ENCODE data around the gene OR8B12. TPM values are rescaled to one million over a fixed set of nuclear protein-coding genes. Genes with fewer than 3 reads are reported as not detected.

The OR8B12 gene
- total and polyA plus RNA-seq, 2 experiments from 2014 or later: not detected

GRCh38 chr11:124514131-124514530 lies 29.3 kb downstream of the OR8B12 start:
- Histone ChIP-seq H3F3A (ENCODE audit: insufficient read depth) (no peaks in the 10 kb centered on the region), H3K9me2 (ENCODE audit: insufficient read depth) (no peaks in the 10 kb centered on the region), H2AFZ (no peak overlapping the region), H3K4me2 (ENCODE audit: unreplicated experiment) (no peak overlapping the region), H3K36me3 (ENCODE audit: low read depth) (no peaks in the 10 kb centered on the region), H4K20me1 (ENCODE audit: insufficient read depth) (no peaks in the 10 kb centered on the region), H3K27ac (no peak overlapping the region), H3K4me3 (no peak overlapping the region), H3K9me3 (ENCODE audit: low read depth) (no peaks in the 10 kb centered on the region), H3K27me3 (replicated peaks; ENCODE audit: insufficient read depth) (peaks cover 6% of the 10 kb centered on the region; the same call in 1 of the 2 replicates), H3K79me2 (ENCODE audit: insufficient read depth) (no peaks in the 10 kb centered on the region), H3K4me1 (ENCODE audit: insufficient read depth) (no peaks in the 10 kb centered on the region), H3K9ac (no peak overlapping the region)
- in situ Hi-C loops (cut with MboI): no loop called here
- 60 to 61% methylated on average over 3 of the region's 3 CpGs for WGBS, 2 experiments (ENCODE audit: low coverage in 1 of 2, low lambda C conversion rate in 2 of 2, missing lambda C conversion rate in 2 of 2)
- TF ChIP-seq EZH2phosphoT487 (IDR thresholded peaks at IDR 0.05; ENCODE audit: insufficient read depth, low read depth) (no peak), EZH2 (IDR thresholded peaks at IDR 0.05; ENCODE audit: insufficient read depth, poor library complexity, severe bottlenecking) (no peak)
- no peak for DNase-seq

GRCh38 chr11:124511745-124512144 lies 31.7 kb downstream of the OR8B12 start:
- Histone ChIP-seq H3F3A (ENCODE audit: insufficient read depth) (no peaks in the 10 kb centered on the region), H3K9ac (no peak overlapping the region), H3K4me2 (ENCODE audit: unreplicated experiment) (no peak overlapping the region), H3K9me2 (ENCODE audit: insufficient read depth) (no peaks in the 10 kb centered on the region), H3K4me3 (no peak overlapping the region), H2AFZ (no peak overlapping the region), H3K27ac (no peak overlapping the region), H3K9me3 (ENCODE audit: low read depth) (no peaks in the 10 kb centered on the region), H3K4me1 (ENCODE audit: insufficient read depth) (no peaks in the 10 kb centered on the region), H3K79me2 (ENCODE audit: insufficient read depth) (no peaks in the 10 kb centered on the region), H3K27me3 (replicated peaks; ENCODE audit: insufficient read depth) (no peaks in the 10 kb centered on the region), H3K36me3 (ENCODE audit: low read depth) (no peaks in the 10 kb centered on the region), H4K20me1 (ENCODE audit: insufficient read depth) (no peaks in the 10 kb centered on the region)
- TF ChIP-seq EZH2phosphoT487 (IDR thresholded peaks at IDR 0.05; ENCODE audit: insufficient read depth, low read depth) (no peak), EZH2 (IDR thresholded peaks at IDR 0.05; ENCODE audit: insufficient read depth, poor library complexity, severe bottlenecking) (no peak)
- in situ Hi-C loops (cut with MboI): no loop called here
- no peak for DNase-seq

- H3K4me3 ChIP-seq: no peak overlapping the region
- H2AFZ ChIP-seq: no peak overlapping the region
- in situ Hi-C loops (cut with MboI): no loop called here
- DNase-seq: no peak
- no peaks in the 10 kb centered on the region for H3K36me3 ChIP-seq (ENCODE audit: low read depth)
- no peaks in the 10 kb centered on the region for H3K9me3 ChIP-seq (ENCODE audit: low read depth)
- TF ChIP-seq EZH2phosphoT487 (IDR thresholded peaks at IDR 0.05; ENCODE audit: insufficient read depth, low read depth): no peak
- TF ChIP-seq EZH2 (IDR thresholded peaks at IDR 0.05; ENCODE audit: insufficient read depth, poor library complexity, severe bottlenecking): no peak
- H3K4me2 ChIP-seq (ENCODE audit: unreplicated experiment): no peak overlapping the region
- H3K79me2 ChIP-seq (ENCODE audit: insufficient read depth): no peaks in the 10 kb centered on the region
- no peaks in the 10 kb centered on the region for H3K9me2 ChIP-seq (ENCODE audit: insufficient read depth)
- WGBS, 2 experiments (ENCODE audit: low coverage in 1 of 2, low lambda C conversion rate in 2 of 2, missing lambda C conversion rate in 2 of 2): 31 to 36% methylated on average over 4 of the region's 4 CpGs
- H3K9ac ChIP-seq: no peak overlapping the region
- H3K4me1 ChIP-seq (ENCODE audit: insufficient read depth): no peaks in the 10 kb centered on the region
- no peaks in the 10 kb centered on the region for H3K27me3 ChIP-seq (replicated peaks; ENCODE audit: insufficient read depth)
- H3F3A ChIP-seq (ENCODE audit: insufficient read depth): no peaks in the 10 kb centered on the region
- no peak overlapping the region for H3K27ac ChIP-seq
- no peaks in the 10 kb centered on the region for H4K20me1 ChIP-seq (ENCODE audit: insufficient read depth)
Observed at GRCh38 chr11:124510279-124510678, 33.2 kb downstream of the OR8B12 start.

GRCh38 chr11:124499711-124500110 lies 43.7 kb downstream of the OR8B12 start:
- in situ Hi-C loops (cut with MboI): no loop called here
- WGBS, 2 experiments (ENCODE audit: low coverage in 1 of 2, low lambda C conversion rate in 2 of 2, missing lambda C conversion rate in 2 of 2): 44 to 48% methylated on average over 8 of the region's 8 CpGs

More at GRCh38 chr11:124499711-124500110, 43.7 kb downstream of the OR8B12 start:
- Histone ChIP-seq H3K27me3 (replicated peaks; ENCODE audit: insufficient read depth) (0 out of 2 replicates have a peak, but pooled peaks cover 2% of the 10 kb centered on the region), H3K36me3 (ENCODE audit: low read depth) (no peaks in the 10 kb centered on the region), H3K9me2 (ENCODE audit: insufficient read depth) (no peaks in the 10 kb centered on the region), H3K4me1 (ENCODE audit: insufficient read depth) (no peaks in the 10 kb centered on the region), H2AFZ (no peak overlapping the region), H4K20me1 (ENCODE audit: insufficient read depth) (no peaks in the 10 kb centered on the region; the same call in 1 of the 2 replicates), H3K9me3 (ENCODE audit: low read depth) (no peaks in the 10 kb centered on the region), H3K4me2 (ENCODE audit: unreplicated experiment) (no peak overlapping the region), H3K9ac (no peak overlapping the region), H3K4me3 (no peak overlapping the region), H3F3A (ENCODE audit: insufficient read depth) (no peaks in the 10 kb centered on the region), H3K27ac (no peak overlapping the region), H3K79me2 (ENCODE audit: insufficient read depth) (no peaks in the 10 kb centered on the region)
- TF ChIP-seq EZH2phosphoT487 (IDR thresholded peaks at IDR 0.05; ENCODE audit: insufficient read depth, low read depth) (no peak), EZH2 (IDR thresholded peaks at IDR 0.05; ENCODE audit: insufficient read depth, poor library complexity, severe bottlenecking) (no peak)
- no peak for DNase-seq
